PC-3 (cell line): ENCODE results near the gene OXT. TPM values are rescaled to one million over a fixed set of nuclear protein-coding genes. Genes with fewer than 3 reads are reported as not detected.
A peak's percentile ranks its signal among the peaks of the same experiment; 100 is the strongest.

ENCODE experiments used
- ATAC-seq: fragments of 200-7000 bp; cut with Tn5 transposase; 2 replicates; pipeline ENCODE4 v1.9.1; 2020; ENCODE audit warnings: mild to moderate bottlenecking, moderate library complexity
- BruUV-seq: library from RNA; stranded (reverse); fragments of 400-500 nt; replicated peaks from 2 replicates; lab custom pipeline; 2021; lab: Mats Ljungman, UMichigan
- CTCF ChIA-PET: fragments of 300-600 bp; sonication (Branson Sonifier 250); formaldehyde crosslinking; loops from one replicate; lab custom pipeline; 2022; ENCODE audit warnings: antibody characterized with exemption; lab: Charles Lee
- POLR2A ChIA-PET: fragments of 300-600 bp; sonication (Branson Sonifier 250); formaldehyde crosslinking; loops from one replicate; lab custom pipeline; 2022; ENCODE audit warnings: antibody characterized with exemption; ENCODE audit not compliant: unreplicated experiment; lab: Charles Lee
- DNase-seq: peaks from one replicate; pipeline ENCODE4 v3.0.0-alpha.2; 2015
- H2AFZ ChIP-seq: fragments of 300-600 bp; sonication (generic); 2 replicates; pipeline ENCODE4 v1.6.0; 2016; ENCODE audit warnings: antibody characterized with exemption, low read length
- H3F3A ChIP-seq: fragments of 300-600 bp; sonication (generic); one replicate; pipeline ENCODE4 v1.6.0; 2017; ENCODE audit warnings: antibody characterized with exemption, low read length, control low read depth, mild to moderate bottlenecking; ENCODE audit not compliant: unreplicated experiment
- H3K27ac ChIP-seq: fragments of 300-600 bp; sonication (generic); 2 replicates; pipeline ENCODE4 v1.5.1; 2016; ENCODE audit warnings: mild to moderate bottlenecking, low read length
- H3K27me3 ChIP-seq: fragments of 300-600 bp; sonication (generic); 2 replicates; pipeline ENCODE4 v1.6.1; 2016; ENCODE audit warnings: low read length, mixed read lengths
- H3K36me3 ChIP-seq: fragments of 300-600 bp; sonication (generic); 2 replicates; pipeline ENCODE4 v1.6.1; 2016; ENCODE audit warnings: low read depth, mixed run types, low read length, mixed read lengths
- H3K4me1 ChIP-seq: fragments of 300-600 bp; sonication (generic); 2 replicates; pipeline ENCODE4 v1.5.1; 2016; ENCODE audit warnings: low read length; ENCODE audit not compliant: insufficient read depth
- H3K4me2 ChIP-seq: fragments of 300-600 bp; sonication (generic); 2 replicates; pipeline ENCODE4 v1.6.0; 2016; ENCODE audit warnings: low read length
- H3K4me3 ChIP-seq: fragments of 300-600 bp; sonication (generic); 2 replicates; pipeline ENCODE4 v1.5.1; 2016; ENCODE audit warnings: mild to moderate bottlenecking, low read length, mixed read lengths
- H3K79me2 ChIP-seq: fragments of 300-600 bp; sonication (generic); 2 replicates; pipeline ENCODE4 v1.6.1; 2017; ENCODE audit warnings: low read length, mixed read lengths
- H3K9ac ChIP-seq: fragments of 300-600 bp; sonication (generic); 2 replicates; pipeline ENCODE4 v1.6.0; 2016; ENCODE audit warnings: mild to moderate bottlenecking, low read length
- H3K9me2 ChIP-seq: fragments of 300-600 bp; sonication (generic); replicated peaks from 2 replicates; pipeline ENCODE4 v1.6.1; 2016; ENCODE audit warnings: mixed run types, low read length, mixed read lengths
- H3K9me3 ChIP-seq: fragments of 300-600 bp; sonication (generic); 2 replicates; pipeline ENCODE4 v1.6.1; 2016; ENCODE audit warnings: low read length, mixed read lengths
- H4K20me1 ChIP-seq: fragments of 300-600 bp; sonication (generic); 2 replicates; pipeline ENCODE4 v1.6.1; 2016; ENCODE audit warnings: low read length, mixed read lengths
- EZH2 ChIP-seq: fragments of 300-600 bp; sonication (generic); IDR thresholded peaks from one replicate; pipeline ENCODE4 v1.6.1; 2017; ENCODE audit warnings: antibody characterized with exemption, mild to moderate bottlenecking, low read length; ENCODE audit not compliant: unreplicated experiment
- EZH2phosphoT487 ChIP-seq: fragments of 300-600 bp; sonication (generic); IDR thresholded peaks from 2 replicates; pipeline ENCODE4 v1.6.1; 2018; ENCODE audit warnings: mild to moderate bottlenecking, antibody characterized with exemption, low read length, borderline replicate concordance
- intact Hi-C: fragments of 100-400 bp; cut with micrococcal nuclease; formaldehyde crosslinking; loops from 2 replicates; pipeline ENCODE4 v1.9.0; 2023
- total RNA-seq: library from RNA; depleted of rRNA; stranded (reverse); fragments of >200 nt; gene quantifications from 2 replicates; pipeline ENCODE4 v1.2.3, GENCODE V29; 2014
- TF ChIP-seq, protein P1 (sequence below): fragments of 300-600 bp; sonication (generic); conservative IDR thresholded peaks from 2 replicates; pipeline ENCODE4 v1.5.1; 2017; ENCODE audit warnings: antibody characterized with exemption, low read depth, mild to moderate bottlenecking, low read length

OXT gene
- total RNA-seq, 1 experiment from 2014 or later: not detected

DNA sequence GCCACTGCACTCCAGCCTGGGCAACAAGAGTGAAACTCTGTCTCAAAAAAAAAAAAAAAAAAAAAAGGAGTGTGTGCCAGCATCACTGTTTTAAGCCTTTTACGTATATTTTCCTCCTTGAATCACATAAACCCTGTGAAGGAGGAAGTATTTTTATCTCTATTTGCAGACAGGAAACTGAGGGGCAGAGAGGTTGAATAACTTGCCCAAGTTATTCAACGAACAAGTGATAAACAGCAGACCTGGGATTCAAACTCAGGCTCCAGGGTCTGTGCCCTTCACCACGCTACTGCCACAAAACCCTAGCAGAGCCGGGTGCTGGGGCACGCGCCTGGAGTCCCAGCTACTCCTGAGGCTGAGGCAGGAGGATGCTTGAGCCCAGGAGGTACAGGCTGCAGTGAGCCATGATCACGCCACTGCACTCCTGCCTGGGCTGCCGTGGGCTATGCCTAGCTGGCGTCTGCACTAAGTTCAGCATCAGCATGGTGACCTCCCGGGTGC is 22.5 kb downstream of the OXT start:
- Histone ChIP-seq H3K36me3 (no peaks in the 10 kb centered on the region), H3K4me1 (no peaks in the 10 kb centered on the region), H3K9ac (no peak overlapping the region), H3F3A (no peaks in the 10 kb centered on the region), H3K79me2 (no peaks in the 10 kb centered on the region), H3K9me2 (no peaks in the 10 kb centered on the region), H3K9me3 (no peaks in the 10 kb centered on the region), H3K4me3 (no peak overlapping the region), H2AFZ (no peak overlapping the region), H3K27me3 (no peaks in the 10 kb centered on the region), H4K20me1 (no peaks in the 10 kb centered on the region), H3K4me2 (no peak overlapping the region), H3K27ac (no peak overlapping the region)
- ChIA-PET CTCF (interaction anchor here (0.6 kb wide), 1 partner anchor 690 kb away, joined by 3 read pairs; no protein-coding TSS in a partner anchor), POLR2A (no interaction called here)
- intact Hi-C loops: no loop called here
- TF ChIP-seq EZH2phosphoT487: no peak
- TF ChIP-seq EZH2: no peak
- TF ChIP-seq, protein P1, sequence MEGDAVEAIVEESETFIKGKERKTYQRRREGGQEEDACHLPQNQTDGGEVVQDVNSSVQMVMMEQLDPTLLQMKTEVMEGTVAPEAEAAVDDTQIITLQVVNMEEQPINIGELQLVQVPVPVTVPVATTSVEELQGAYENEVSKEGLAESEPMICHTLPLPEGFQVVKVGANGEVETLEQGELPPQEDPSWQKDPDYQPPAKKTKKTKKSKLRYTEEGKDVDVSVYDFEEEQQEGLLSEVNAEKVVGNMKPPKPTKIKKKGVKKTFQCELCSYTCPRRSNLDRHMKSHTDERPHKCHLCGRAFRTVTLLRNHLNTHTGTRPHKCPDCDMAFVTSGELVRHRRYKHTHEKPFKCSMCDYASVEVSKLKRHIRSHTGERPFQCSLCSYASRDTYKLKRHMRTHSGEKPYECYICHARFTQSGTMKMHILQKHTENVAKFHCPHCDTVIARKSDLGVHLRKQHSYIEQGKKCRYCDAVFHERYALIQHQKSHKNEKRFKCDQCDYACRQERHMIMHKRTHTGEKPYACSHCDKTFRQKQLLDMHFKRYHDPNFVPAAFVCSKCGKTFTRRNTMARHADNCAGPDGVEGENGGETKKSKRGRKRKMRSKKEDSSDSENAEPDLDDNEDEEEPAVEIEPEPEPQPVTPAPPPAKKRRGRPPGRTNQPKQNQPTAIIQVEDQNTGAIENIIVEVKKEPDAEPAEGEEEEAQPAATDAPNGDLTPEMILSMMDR: no peak
- no TSS peak for BruUV-seq
- ATAC-seq (peak; percentile 24; the same call in 1 of the 2 replicates), DNase-seq (no peak)

DNA sequence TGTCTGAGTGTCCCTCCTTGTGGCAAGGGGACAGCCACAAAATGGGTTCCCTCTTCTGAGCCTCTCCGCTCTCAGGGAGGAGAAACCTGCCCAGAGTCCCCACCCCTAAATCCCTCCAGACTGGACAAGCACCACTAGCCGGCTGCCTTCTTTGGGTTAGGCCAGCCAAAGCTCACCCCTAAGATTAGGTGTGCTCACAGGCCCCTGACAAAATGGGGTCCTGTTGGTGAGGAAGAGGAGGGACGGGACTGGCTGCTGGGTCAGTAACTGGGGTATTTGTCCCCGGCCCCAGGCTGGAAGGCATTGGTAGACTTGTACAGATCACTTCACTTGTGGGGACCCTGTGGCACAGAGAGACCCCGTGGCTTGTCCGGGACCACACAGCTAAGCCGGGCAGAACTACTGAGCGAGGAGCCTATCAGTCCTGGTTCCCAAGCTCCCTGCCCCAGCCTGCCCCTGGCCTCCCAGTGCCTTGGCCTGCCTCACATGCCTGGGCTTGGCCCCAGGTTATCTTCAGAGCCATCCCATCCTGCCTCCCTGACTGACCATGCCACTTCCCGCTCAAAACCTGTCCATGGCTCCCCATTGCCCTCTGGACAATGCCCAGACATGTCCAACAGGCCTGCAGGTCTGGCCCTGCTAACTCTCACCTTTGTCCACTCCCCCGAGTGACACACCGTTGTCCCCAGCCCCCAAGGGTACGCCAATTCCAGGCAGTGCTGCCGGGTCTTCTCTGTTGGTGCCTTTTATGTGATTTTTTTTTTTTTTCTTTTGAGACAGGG is 23.6 kb downstream of the OXT start:
- Histone ChIP-seq H3K9me2 (no peaks in the 10 kb centered on the region), H3F3A (no peaks in the 10 kb centered on the region), H3K9me3 (no peaks in the 10 kb centered on the region), H3K4me3 (no peak overlapping the region), H3K9ac (no peak overlapping the region), H3K27ac (no peak overlapping the region), H4K20me1 (no peaks in the 10 kb centered on the region), H3K4me1 (no peaks in the 10 kb centered on the region), H3K36me3 (no peaks in the 10 kb centered on the region), H3K79me2 (no peaks in the 10 kb centered on the region), H3K27me3 (no peaks in the 10 kb centered on the region), H2AFZ (no peak overlapping the region), H3K4me2 (no peak overlapping the region)
- ChIA-PET POLR2A (no interaction called here), CTCF (no interaction called here)
- DNase-seq: no peak
- no peak for ATAC-seq
- intact Hi-C loops: no loop called here
- TF ChIP-seq EZH2: no peak
- TF ChIP-seq, protein P1: no peak
- BruUV-seq: no TSS peak

DNA sequence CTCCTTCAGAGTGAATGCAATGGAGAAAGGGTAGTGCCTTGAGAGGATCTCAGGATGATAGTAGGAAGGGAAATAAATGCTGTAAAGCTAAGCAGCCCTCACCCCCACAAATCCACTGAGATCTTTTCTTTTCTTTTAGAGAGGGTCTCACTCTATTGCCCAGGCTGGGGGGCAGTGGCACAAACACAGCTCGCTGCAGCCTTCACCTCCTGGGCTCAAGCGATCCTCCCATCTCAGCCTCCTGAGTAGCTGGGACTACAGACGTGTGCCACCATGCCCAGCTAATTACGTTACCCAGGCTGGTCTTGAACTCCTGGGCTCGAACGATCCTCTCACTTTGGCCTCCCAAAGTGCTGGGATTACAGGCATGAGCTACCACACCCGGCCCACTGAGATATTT is 29.1 kb downstream of the OXT start:
- ChIA-PET CTCF (no interaction called here), POLR2A (no interaction called here)
- Histone ChIP-seq H3K27me3 (no peaks in the 10 kb centered on the region), H3K79me2 (no peaks in the 10 kb centered on the region), H3F3A (no peaks in the 10 kb centered on the region), H4K20me1 (no peaks in the 10 kb centered on the region), H2AFZ (no peak overlapping the region), H3K4me3 (no peak overlapping the region), H3K4me1 (no peaks in the 10 kb centered on the region), H3K36me3 (no peaks in the 10 kb centered on the region), H3K27ac (no peak overlapping the region), H3K9me2 (no peaks in the 10 kb centered on the region), H3K9ac (no peak overlapping the region), H3K4me2 (no peak overlapping the region), H3K9me3 (no peaks in the 10 kb centered on the region)
- DNase-seq: no peak
- ATAC-seq: no peak
- TF ChIP-seq EZH2phosphoT487: no peak
- no TSS peak for BruUV-seq
- intact Hi-C loops: no loop called here
